ENCODE measurements around the gene JARID2.
A peak's percentile ranks its signal among the peaks of the same experiment; 100 is the strongest.

Gene JARID2

GRCh38 chr6:15442467-15442866 lies 196.6 kb downstream of the JARID2 start:
- no peak for TF ChIP-seq SPI1 (IDR thresholded peaks at IDR 0.05; ENCODE audit: low read depth, low read length)
- no peak for TF ChIP-seq POU2F2 (IDR thresholded peaks at IDR 0.05; ENCODE audit: low read depth, low read length)
- TF ChIP-seq PAX5 (IDR thresholded peaks at IDR 0.05; ENCODE audit: insufficient read depth, low read length, severe bottlenecking) = no peak
- TF ChIP-seq TAF1 (IDR thresholded peaks at IDR 0.05; ENCODE audit: low read depth, low read length) = no peak
- no peak for TF ChIP-seq POLR2A (IDR thresholded peaks at IDR 0.05; ENCODE audit: low read depth, low read length)
- no peak for TF ChIP-seq POLR2AphosphoS5 (IDR thresholded peaks at IDR 0.05; ENCODE audit: low read depth, low read length)
- FAIRE-seq = no peak
- no peak for DNase-seq (ENCODE audit: insufficient read length, low spot score)

- TF ChIP-seq POLR2A (IDR thresholded peaks at IDR 0.05; ENCODE audit: low read depth, low read length) (no peak), POLR2AphosphoS5 (IDR thresholded peaks at IDR 0.05; ENCODE audit: low read depth, low read length) (no peak), SPI1 (IDR thresholded peaks at IDR 0.05; ENCODE audit: low read depth, low read length) (no peak), TAF1 (IDR thresholded peaks at IDR 0.05; ENCODE audit: low read depth, low read length) (no peak)
- FAIRE-seq (no peak), DNase-seq (ENCODE audit: insufficient read length, low spot score) (no peak)
Measured at GRCh38 chr6:15443119-15443830, 197.4 kb downstream of the JARID2 start.

- TF ChIP-seq POLR2AphosphoS5 (IDR thresholded peaks at IDR 0.05; ENCODE audit: low read depth, low read length) (no peak), TAF1 (IDR thresholded peaks at IDR 0.05; ENCODE audit: low read depth, low read length) (no peak), PAX5 (IDR thresholded peaks at IDR 0.05; ENCODE audit: insufficient read depth, low read length, severe bottlenecking) (no peak), SPI1 (IDR thresholded peaks at IDR 0.05; ENCODE audit: low read depth, low read length) (no peak), POU2F2 (IDR thresholded peaks at IDR 0.05; ENCODE audit: low read depth, low read length) (no peak), POLR2A (IDR thresholded peaks at IDR 0.05; ENCODE audit: low read depth, low read length) (no peak)
- no peak for DNase-seq (ENCODE audit: insufficient read length, low spot score)
- no peak for FAIRE-seq
Measured at GRCh38 chr6:15444081-15444731, 198.3 kb downstream of the JARID2 start.

GRCh38 chr6:15444881-15445280 lies 199.0 kb downstream of the JARID2 start:
- DNase-seq (ENCODE audit: insufficient read length, low spot score) = no peak
- TF ChIP-seq SPI1 (IDR thresholded peaks at IDR 0.05; ENCODE audit: low read depth, low read length) = no peak
- TF ChIP-seq POLR2A (IDR thresholded peaks at IDR 0.05; ENCODE audit: low read depth, low read length) = no peak
- no peak for TF ChIP-seq PAX5 (IDR thresholded peaks at IDR 0.05; ENCODE audit: insufficient read depth, low read length, severe bottlenecking)
- TF ChIP-seq POU2F2 (IDR thresholded peaks at IDR 0.05; ENCODE audit: low read depth, low read length) = no peak
- no peak for TF ChIP-seq TAF1 (IDR thresholded peaks at IDR 0.05; ENCODE audit: low read depth, low read length)
- TF ChIP-seq POLR2AphosphoS5 (IDR thresholded peaks at IDR 0.05; ENCODE audit: low read depth, low read length) = no peak

GRCh38 chr6:15447546-15448267 lies 201.8 kb downstream of the JARID2 start:
- FAIRE-seq (no peak), DNase-seq (ENCODE audit: insufficient read length, low spot score) (no peak)
- TF ChIP-seq SPI1 (IDR thresholded peaks at IDR 0.05; ENCODE audit: low read depth, low read length) = no peak

More at GRCh38 chr6:15444881-15445280, 199.0 kb downstream of the JARID2 start:
- no peak for FAIRE-seq

GRCh38 chr6:15449011-15449410 lies 203.1 kb downstream of the JARID2 start:
- TF ChIP-seq POLR2A (IDR thresholded peaks at IDR 0.05; ENCODE audit: low read depth, low read length) (no peak), POU2F2 (IDR thresholded peaks at IDR 0.05; ENCODE audit: low read depth, low read length) (no peak), POLR2AphosphoS5 (IDR thresholded peaks at IDR 0.05; ENCODE audit: low read depth, low read length) (no peak), TAF1 (IDR thresholded peaks at IDR 0.05; ENCODE audit: low read depth, low read length) (no peak), SPI1 (IDR thresholded peaks at IDR 0.05; ENCODE audit: low read depth, low read length) (no peak), PAX5 (IDR thresholded peaks at IDR 0.05; ENCODE audit: insufficient read depth, low read length, severe bottlenecking) (no peak)
- DNase-seq (ENCODE audit: insufficient read length, low spot score) (no peak), FAIRE-seq (no peak)

- no peak for FAIRE-seq
- DNase-seq (ENCODE audit: insufficient read length, low spot score) = no peak
- TF ChIP-seq PAX5 (IDR thresholded peaks at IDR 0.05; ENCODE audit: insufficient read depth, low read length, severe bottlenecking) (no peak), POU2F2 (IDR thresholded peaks at IDR 0.05; ENCODE audit: low read depth, low read length) (no peak), POLR2A (IDR thresholded peaks at IDR 0.05; ENCODE audit: low read depth, low read length) (no peak), POLR2AphosphoS5 (IDR thresholded peaks at IDR 0.05; ENCODE audit: low read depth, low read length) (no peak), SPI1 (IDR thresholded peaks at IDR 0.05; ENCODE audit: low read depth, low read length) (no peak), TAF1 (IDR thresholded peaks at IDR 0.05; ENCODE audit: low read depth, low read length) (no peak)
Measured at GRCh38 chr6:15451738-15452137, 205.9 kb downstream of the JARID2 start.

GRCh38 chr6:15452182-15452941 lies 206.5 kb downstream of the JARID2 start:
- FAIRE-seq (peak; percentile 52), DNase-seq (ENCODE audit: insufficient read length, low spot score) (no peak)
- TF ChIP-seq POLR2AphosphoS5 (IDR thresholded peaks at IDR 0.05; ENCODE audit: low read depth, low read length) = no peak
- TF ChIP-seq SPI1 (IDR thresholded peaks at IDR 0.05; ENCODE audit: low read depth, low read length) = peak; percentile 41

GRCh38 chr6:15453186-15453585 lies 207.3 kb downstream of the JARID2 start:
- TF ChIP-seq PAX5 (IDR thresholded peaks at IDR 0.05; ENCODE audit: insufficient read depth, low read length, severe bottlenecking) = no peak
- TF ChIP-seq POU2F2 (IDR thresholded peaks at IDR 0.05; ENCODE audit: low read depth, low read length) = no peak
- no peak for TF ChIP-seq SPI1 (IDR thresholded peaks at IDR 0.05; ENCODE audit: low read depth, low read length)
- TF ChIP-seq POLR2AphosphoS5 (IDR thresholded peaks at IDR 0.05; ENCODE audit: low read depth, low read length) = no peak
- TF ChIP-seq TAF1 (IDR thresholded peaks at IDR 0.05; ENCODE audit: low read depth, low read length) = no peak
- no peak for TF ChIP-seq POLR2A (IDR thresholded peaks at IDR 0.05; ENCODE audit: low read depth, low read length)
- DNase-seq (ENCODE audit: insufficient read length, low spot score) (no peak), FAIRE-seq (peak; percentile 5)
